Gastroesophageal sphincter (tissue), 4 donors: ENCODE data around the gene TBC1D19. TPM values are rescaled to one million over a fixed set of nuclear protein-coding genes. Genes with fewer than 3 reads are reported as not detected.

Source experiments
- ATAC-seq: fragments of 150-250 bp; one replicate; pipeline ENCODE4 v1.9.1; 2016; ENCODE audit warnings: mild to moderate bottlenecking, moderate library complexity
- H3K27ac ChIP-seq, 4 donors: fragments of 200-600 bp; sonication (generic) in 3 of 4; 1 replicate in 3 of 4; 2 replicates in 1 of 4; pipeline ENCODE4 v1.5.1; 2016 to 2019
- H3K27me3 ChIP-seq: fragments of 200-600 bp; sonication (generic); one replicate; pipeline ENCODE4 v1.5.1; 2019
- H3K36me3 ChIP-seq, 2 donors: fragments of 200-600 bp; sonication (generic); one replicate each; pipeline ENCODE4 v1.5.1; 2019; ENCODE audit warnings: control low read depth in 1 of 2
- H3K4me1 ChIP-seq, 3 donors: fragments of 200-600 bp; sonication (generic); 1 replicate in 2 of 3; 2 replicates in 1 of 3; pipeline ENCODE4 v1.5.1; 2016 to 2019; ENCODE audit warnings: control low read depth in 2 of 3
- H3K4me3 ChIP-seq, 2 donors: fragments of 200-600 bp; sonication (generic); one replicate each; pipeline ENCODE4 v1.5.1; 2019; ENCODE audit warnings: mild to moderate bottlenecking in 1 of 2, moderate library complexity in 1 of 2
- H3K9me3 ChIP-seq, 3 donors: fragments of 200-600 bp; sonication (generic); one replicate each; pipeline ENCODE4 v1.5.1; 2017 to 2019; ENCODE audit warnings: control low read depth in 2 of 3
- EP300 ChIP-seq: sonication (generic); formaldehyde crosslinking; IDR thresholded peaks from one replicate; pipeline ENCODE4 v1.6.1; 2017; ENCODE audit warnings: antibody characterized with exemption, mild to moderate bottlenecking
- POLR2A ChIP-seq, 2 donors: fragments of 450-650 bp; IDR thresholded peaks; one replicate each; pipeline ENCODE4 v1.6.1; 2017; ENCODE audit warnings: antibody characterized with exemption in 2 of 2, mild to moderate bottlenecking in 2 of 2, moderate library complexity in 1 of 2
- POLR2AphosphoS5 ChIP-seq: sonication (generic); formaldehyde crosslinking; IDR thresholded peaks from one replicate; pipeline ENCODE4 v1.6.1; 2017; ENCODE audit warnings: antibody characterized with exemption
- WGBS, 2 donors: methylation state at CpG; one replicate each; pipeline ENCODE4 v1.1.5; 2018; ENCODE audit warnings: low coverage in 1 of 2; 5-methylcytosine and 5-hydroxymethylcytosine counted together
- total RNA-seq, 4 donors: library from RNA; depleted of rRNA; stranded (reverse); fragments of >200 nt; gene quantifications; one replicate each; pipeline ENCODE4 v1.1.0, GENCODE V29; 2016
- TF ChIP-seq, protein P1 (sequence below), 4 experiments: fragments of 200-600 bp in 2 of 4; fragments of 450-650 bp in 2 of 4; sonication (generic) in 1 of 4; IDR thresholded peaks; one replicate each; pipeline ENCODE4 v1.5.1; 2017 to 2019; ENCODE audit warnings: antibody characterized with exemption in 4 of 4, mild to moderate bottlenecking in 2 of 4, moderate library complexity in 2 of 4

Gene TBC1D19
- total RNA-seq, 4 donors from 2014 or later, result 13.2 to 20.1 (median 15.9) TPM

DNA sequence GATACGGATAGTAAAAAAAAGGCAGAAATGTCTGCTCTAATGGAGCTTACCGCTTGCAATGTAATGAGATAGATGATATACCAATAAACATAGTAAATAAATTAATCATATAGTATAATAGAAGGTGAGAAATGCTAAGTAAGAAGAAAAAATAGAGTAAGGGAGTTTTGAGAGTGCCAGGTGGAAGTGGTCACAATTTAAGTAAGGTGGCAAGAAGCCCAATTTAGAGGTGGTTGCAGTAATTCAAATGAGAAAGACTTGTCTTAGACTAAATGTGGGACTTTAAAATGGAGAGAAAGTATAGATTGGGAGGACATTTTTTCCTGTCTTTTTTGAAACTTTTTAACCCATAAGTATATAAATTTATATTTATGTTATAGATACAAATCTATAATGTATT, 26.0 kb downstream of the TBC1D19 start:
- peaks cover 0 to 23% (median 0%) of the 10 kb centered on the region in 3 donors for H3K4me1 ChIP-seq
- TF ChIP-seq POLR2A (IDR thresholded peaks at IDR 0.05), result no peak
- no peak for ATAC-seq
- WGBS, 2 donors, result 100% methylated on average over 2 of the region's 2 CpGs
- H3K9me3 ChIP-seq, result no peaks in the 10 kb centered on the region
- no peaks in the 10 kb centered on the region for H3K36me3 ChIP-seq
- no peaks in the 10 kb centered on the region for H3K27me3 ChIP-seq
- no peak overlapping the region for H3K4me3 ChIP-seq
- no peak overlapping the region for H3K27ac ChIP-seq

DNA sequence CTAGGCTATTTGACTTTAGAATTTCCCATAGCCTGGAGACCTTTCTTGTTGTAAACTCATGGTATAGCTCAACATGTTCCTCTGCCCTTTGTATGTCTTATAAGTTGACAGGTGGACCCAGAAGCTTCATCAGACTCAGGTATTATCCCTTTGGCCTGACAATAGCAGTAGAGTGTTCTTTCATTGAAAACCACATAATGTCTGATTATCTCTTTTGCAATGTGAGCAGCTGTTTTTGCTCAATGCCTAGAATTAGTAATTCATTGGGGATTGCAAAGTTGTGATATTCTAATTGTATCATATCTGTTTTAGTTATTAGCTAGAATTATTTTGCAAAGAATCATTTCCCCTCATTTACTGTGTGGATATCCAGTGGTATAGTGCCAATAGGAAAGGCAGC, 27.5 kb downstream of the TBC1D19 start:
- Histone ChIP-seq H3K9me3 (no peaks in the 10 kb centered on the region), H3K27me3 (no peaks in the 10 kb centered on the region), H3K36me3 (no peaks in the 10 kb centered on the region), H3K4me1 (peaks cover 0 to 23% (median 0%) of the 10 kb centered on the region in 3 donors), H3K27ac (no peak overlapping the region), H3K4me3 (no peak overlapping the region)
- ATAC-seq, result no peak
- TF ChIP-seq EP300 (no peak), POLR2AphosphoS5 (no peak), POLR2A (IDR thresholded peaks at IDR 0.05) (no peak)
- TF ChIP-seq, protein P1, sequence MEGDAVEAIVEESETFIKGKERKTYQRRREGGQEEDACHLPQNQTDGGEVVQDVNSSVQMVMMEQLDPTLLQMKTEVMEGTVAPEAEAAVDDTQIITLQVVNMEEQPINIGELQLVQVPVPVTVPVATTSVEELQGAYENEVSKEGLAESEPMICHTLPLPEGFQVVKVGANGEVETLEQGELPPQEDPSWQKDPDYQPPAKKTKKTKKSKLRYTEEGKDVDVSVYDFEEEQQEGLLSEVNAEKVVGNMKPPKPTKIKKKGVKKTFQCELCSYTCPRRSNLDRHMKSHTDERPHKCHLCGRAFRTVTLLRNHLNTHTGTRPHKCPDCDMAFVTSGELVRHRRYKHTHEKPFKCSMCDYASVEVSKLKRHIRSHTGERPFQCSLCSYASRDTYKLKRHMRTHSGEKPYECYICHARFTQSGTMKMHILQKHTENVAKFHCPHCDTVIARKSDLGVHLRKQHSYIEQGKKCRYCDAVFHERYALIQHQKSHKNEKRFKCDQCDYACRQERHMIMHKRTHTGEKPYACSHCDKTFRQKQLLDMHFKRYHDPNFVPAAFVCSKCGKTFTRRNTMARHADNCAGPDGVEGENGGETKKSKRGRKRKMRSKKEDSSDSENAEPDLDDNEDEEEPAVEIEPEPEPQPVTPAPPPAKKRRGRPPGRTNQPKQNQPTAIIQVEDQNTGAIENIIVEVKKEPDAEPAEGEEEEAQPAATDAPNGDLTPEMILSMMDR (IDR thresholded peaks at IDR 0.05), result no peak

DNA sequence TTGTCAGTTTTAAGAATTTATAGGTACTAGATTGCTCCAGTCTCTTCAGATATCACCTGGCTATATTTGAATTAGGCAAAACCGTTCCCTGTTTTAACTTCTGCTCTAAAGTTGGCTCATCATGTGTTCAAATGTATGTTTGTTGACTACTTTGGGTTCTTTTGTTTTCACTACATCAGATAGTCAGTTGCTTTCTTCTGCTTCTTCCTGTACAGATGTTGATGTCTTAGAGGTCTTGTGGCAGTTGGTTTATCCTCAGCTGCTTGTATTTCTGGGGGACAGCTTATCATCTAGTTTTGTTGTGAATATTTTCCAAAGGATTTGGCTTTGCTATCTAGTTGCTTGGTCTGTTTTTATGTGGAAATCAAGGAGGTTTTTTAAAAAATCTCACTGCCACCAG, 28.0 kb downstream of the TBC1D19 start:
- H3K27me3 ChIP-seq, result no peaks in the 10 kb centered on the region
- TF ChIP-seq, protein P1 (IDR thresholded peaks at IDR 0.05), result no peak
- TF ChIP-seq EP300 (no peak), POLR2AphosphoS5 (no peak), POLR2A (IDR thresholded peaks at IDR 0.05) (no peak)
- H3K36me3 ChIP-seq, result no peaks in the 10 kb centered on the region
- peaks cover 0 to 19% (median 0%) of the 10 kb centered on the region in 3 donors for H3K4me1 ChIP-seq
- H3K4me3 ChIP-seq, result no peak overlapping the region
- no peaks in the 10 kb centered on the region for H3K9me3 ChIP-seq
- ATAC-seq, result no peak
- 75% methylated on average over 1 of the region's 1 CpG for WGBS, 2 donors
- H3K27ac ChIP-seq, result no peak overlapping the region

DNA sequence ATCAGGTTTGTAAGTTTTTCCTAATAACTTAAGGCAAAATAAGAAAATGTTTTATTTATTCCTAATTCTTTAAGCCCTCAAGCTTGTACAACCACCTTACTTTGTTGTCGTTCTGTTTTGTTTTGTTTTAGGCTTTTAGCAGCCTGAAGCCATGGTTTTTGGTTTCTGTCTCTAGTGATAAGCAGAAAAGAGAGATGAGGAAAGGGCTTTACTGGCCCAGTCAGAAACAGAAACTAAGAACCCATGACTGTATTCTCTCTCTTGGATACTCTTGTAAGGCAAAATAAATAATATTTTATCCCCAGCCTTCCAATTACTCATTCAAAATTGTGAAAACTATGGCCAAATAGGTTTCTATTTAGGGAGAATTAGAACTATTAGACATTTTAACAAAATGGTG, 29.4 kb downstream of the TBC1D19 start:
- H3K36me3 ChIP-seq, result no peaks in the 10 kb centered on the region
- H3K9me3 ChIP-seq, result no peaks in the 10 kb centered on the region
- TF ChIP-seq, protein P1 (IDR thresholded peaks at IDR 0.05), result no peak
- no peak for TF ChIP-seq POLR2A (IDR thresholded peaks at IDR 0.05)
- TF ChIP-seq EP300, result no peak
- no peak for TF ChIP-seq POLR2AphosphoS5
- H3K27me3 ChIP-seq, result no peaks in the 10 kb centered on the region
- H3K27ac ChIP-seq, result no peak overlapping the region
- 50 to 69% methylated on average over 1 of the region's 1 CpG for WGBS, 2 donors
- ATAC-seq, result no peak
- peaks cover 0 to 5% (median 0%) of the 10 kb centered on the region in 3 donors for H3K4me1 ChIP-seq
- H3K4me3 ChIP-seq, result no peak overlapping the region

DNA sequence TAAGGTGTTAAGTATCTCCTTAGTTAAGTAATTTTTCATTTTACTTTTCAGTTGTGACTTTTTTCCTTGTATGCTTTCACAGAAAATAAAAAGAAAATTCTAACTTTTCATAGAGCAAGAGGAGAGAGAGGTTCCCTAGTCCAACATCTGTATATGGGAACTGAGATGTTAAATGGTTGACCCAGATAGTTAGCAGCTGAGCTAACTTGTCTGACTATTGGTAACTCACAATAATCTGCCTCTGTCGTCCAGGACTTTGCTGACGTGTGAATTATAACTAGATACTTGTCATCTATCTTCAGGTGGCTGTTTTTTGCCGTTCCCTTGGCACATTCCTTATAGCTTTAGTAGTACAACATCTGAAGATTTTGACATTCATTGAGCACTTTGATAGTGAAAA, 29.9 kb downstream of the TBC1D19 start:
- H3K36me3 ChIP-seq, result no peaks in the 10 kb centered on the region
- H3K4me3 ChIP-seq, result no peak overlapping the region
- WGBS, 2 donors, result 69 to 84% methylated on average over 3 of the region's 3 CpGs
- H3K27ac ChIP-seq, result no peak overlapping the region
- no peak for TF ChIP-seq EP300
- TF ChIP-seq, protein P1 (IDR thresholded peaks at IDR 0.05), result no peak
- TF ChIP-seq POLR2AphosphoS5, result no peak
- no peaks in the 10 kb centered on the region for H3K9me3 ChIP-seq
- ATAC-seq, result no peak
- H3K27me3 ChIP-seq, result no peaks in the 10 kb centered on the region
- H3K4me1 ChIP-seq, result peaks cover 0 to under 1% (median 0%) of the 10 kb centered on the region in 3 donors

DNA sequence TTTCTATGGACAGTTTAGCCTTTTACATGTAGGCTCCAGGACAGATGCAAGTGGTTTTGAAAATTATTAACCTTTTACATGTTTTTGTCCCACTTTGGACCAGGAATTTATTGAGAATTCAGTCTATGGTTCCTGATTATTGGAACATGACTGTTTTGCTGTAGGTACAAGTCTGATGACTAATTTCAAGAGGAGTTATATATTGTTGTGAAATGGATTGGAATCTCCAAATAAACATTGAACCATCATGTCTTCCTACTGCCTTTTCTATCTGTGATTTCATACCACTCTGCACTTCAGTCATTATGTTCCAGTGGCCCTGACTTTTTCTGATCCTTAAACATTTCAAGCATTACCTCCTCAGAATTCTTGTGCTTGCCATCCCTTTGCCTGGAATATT, 35.9 kb downstream of the TBC1D19 start:
- H3K27ac ChIP-seq, result no peak overlapping the region
- no peak overlapping the region for H3K4me3 ChIP-seq
- TF ChIP-seq EP300 (no peak), POLR2AphosphoS5 (no peak), POLR2A (IDR thresholded peaks at IDR 0.05) (no peak)
- TF ChIP-seq, protein P1 (IDR thresholded peaks at IDR 0.05), result no peak
- H3K9me3 ChIP-seq, result no peaks in the 10 kb centered on the region
- H3K36me3 ChIP-seq, result peaks cover 0 to 8% of the 10 kb centered on the region in 2 donors
- ATAC-seq, result no peak
- no peaks in the 10 kb centered on the region for H3K4me1 ChIP-seq
- no peaks in the 10 kb centered on the region for H3K27me3 ChIP-seq
